Tibial nerve (tissue), 4 donors: ENCODE data around the gene DKC1. TPM values are rescaled to one million over a fixed set of nuclear protein-coding genes. Genes with fewer than 3 reads are reported as not detected.
A peak's percentile ranks its signal among the peaks of the same experiment; 100 is the strongest.

Source experiments
- DNase-seq, 2 donors: peaks; one replicate each; pipeline ENCODE4 v3.0.0-alpha.2; 2019; ENCODE audit warnings: low spot score in 2 of 2
- H3K27ac ChIP-seq, 4 donors: fragments of 200-600 bp; sonication (generic) in 3 of 4; one replicate each; pipeline ENCODE4 v1.5.1; 2017 to 2019; ENCODE audit warnings: mild to moderate bottlenecking in 1 of 4
- H3K27me3 ChIP-seq, 2 donors: fragments of 200-600 bp; sonication (generic) in 1 of 2; one replicate each; pipeline versions ENCODE4 v1.5.1 to v1.6.0; 2017 to 2019
- H3K36me3 ChIP-seq, 3 donors: fragments of 200-600 bp; sonication (generic); one replicate each; pipeline ENCODE4 v1.5.1; 2018 to 2019
- H3K4me1 ChIP-seq, 4 donors: fragments of 200-600 bp; sonication (generic) in 3 of 4; one replicate each; pipeline ENCODE4 v1.5.1; 2017 to 2019
- H3K4me3 ChIP-seq, 4 donors: fragments of 200-600 bp; sonication (generic) in 3 of 4; one replicate each; pipeline ENCODE4 v1.5.1; 2017 to 2019; ENCODE audit warnings: mild to moderate bottlenecking in 1 of 4, moderate library complexity in 1 of 4
- H3K9me3 ChIP-seq, 4 donors: fragments of 200-600 bp; sonication (generic) in 3 of 4; one replicate each; pipeline ENCODE4 v1.5.1; 2017 to 2019
- EP300 ChIP-seq, 2 donors: sonication (generic); formaldehyde crosslinking; IDR thresholded peaks; one replicate each; pipeline ENCODE4 v1.6.1; 2017; ENCODE audit warnings: antibody characterized with exemption in 2 of 2, mild to moderate bottlenecking in 1 of 2
- POLR2A ChIP-seq, 2 donors: fragments of 450-650 bp; IDR thresholded peaks; one replicate each; pipeline ENCODE4 v1.6.1; 2017; ENCODE audit warnings: antibody characterized with exemption in 2 of 2, mild to moderate bottlenecking in 2 of 2, moderate library complexity in 2 of 2
- WGBS, 2 donors: methylation state at CpG; one replicate each; pipeline ENCODE4 v1.1.5; 2018; 5-methylcytosine and 5-hydroxymethylcytosine counted together
- total RNA-seq, 4 donors: library from RNA; depleted of rRNA; stranded (reverse); fragments of >200 nt; gene quantifications; one replicate each; pipeline ENCODE4 v1.1.0, GENCODE V29; 2016
- TF ChIP-seq, protein P1 (sequence below), 5 experiments: fragments of 200-600 bp in 3 of 5; fragments of 450-650 bp in 2 of 5; sonication (generic) in 3 of 5; IDR thresholded peaks; one replicate each; pipeline ENCODE4 v1.5.1; 2016 to 2019; ENCODE audit warnings: antibody characterized with exemption in 5 of 5, mild to moderate bottlenecking in 3 of 5, moderate library complexity in 2 of 5

Gene DKC1
- total RNA-seq, 4 donors from 2014 or later: 24.1 to 37.8 (median 29.4) TPM

DNA sequence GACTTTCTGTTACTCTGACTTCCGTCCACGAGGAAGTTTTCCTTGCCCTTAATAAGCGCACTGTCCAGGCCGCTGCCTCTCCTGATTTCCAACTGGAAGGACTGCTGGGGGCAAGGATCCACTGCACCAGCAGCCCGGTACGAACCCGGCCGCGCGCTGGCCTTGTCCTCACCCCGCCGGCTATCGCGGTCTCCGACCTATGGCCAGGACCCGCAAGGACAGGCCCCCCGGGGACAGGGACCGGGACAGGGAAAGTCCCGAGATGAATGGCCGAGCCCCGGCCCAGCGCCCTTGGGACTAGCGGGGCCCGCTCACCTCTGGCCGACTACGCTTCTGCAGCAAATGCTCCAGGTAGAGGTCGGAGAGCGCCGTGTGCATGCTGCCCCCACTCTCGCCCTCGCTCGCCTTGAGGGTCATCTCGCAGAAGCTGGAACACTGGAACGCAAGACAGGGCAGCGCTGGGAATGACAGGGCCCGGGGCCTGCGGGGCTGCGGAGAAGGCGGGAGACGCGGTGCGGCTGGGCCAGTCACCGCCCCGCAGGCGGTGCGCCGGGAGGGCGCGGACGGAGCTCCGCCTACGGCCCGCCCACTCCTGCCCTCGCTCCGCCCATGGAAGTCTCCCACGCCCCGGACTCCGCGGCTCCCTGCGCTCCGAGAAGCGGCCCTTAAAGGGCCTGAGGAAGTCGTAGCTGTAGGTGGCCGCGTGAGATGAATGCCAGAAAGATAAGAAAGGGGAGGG lies 42.5 kb downstream of the DKC1 start, which contains the start of gene MPP1:
MPP1 (minus strand) TSS at position 529 of the 739 bp plus-strand sequence; CDS start at position 417, 112 bp downstream.
- Histone ChIP-seq H3K36me3 (no peaks in the 10 kb centered on the region), H3K9me3 (no peaks in the 10 kb centered on the region), H3K4me1 (peaks cover 0 to 12% (median 1%) of the 10 kb centered on the region in 4 donors), H3K27me3 (no peaks in the 10 kb centered on the region), H3K4me3 (peak within 1 kb of the TSS; percentile 29 to 67 (median 50)), H3K27ac (peak within 1 kb of the TSS in 3 of 4 donors; percentile 72 to 76 (median 75))
- WGBS, 2 donors: 20 to 41% methylated on average over 1 to 57 of the region's 65 CpGs
- DNase-seq: peak; percentile 23 to 43
- TF ChIP-seq POLR2A (IDR thresholded peaks at IDR 0.05) (peak in 1 of 2 donors; percentile 39), EP300 (IDR thresholded peaks at IDR 0.05) (peak in 1 of 2 donors; percentile 19)
- TF ChIP-seq, protein P1, sequence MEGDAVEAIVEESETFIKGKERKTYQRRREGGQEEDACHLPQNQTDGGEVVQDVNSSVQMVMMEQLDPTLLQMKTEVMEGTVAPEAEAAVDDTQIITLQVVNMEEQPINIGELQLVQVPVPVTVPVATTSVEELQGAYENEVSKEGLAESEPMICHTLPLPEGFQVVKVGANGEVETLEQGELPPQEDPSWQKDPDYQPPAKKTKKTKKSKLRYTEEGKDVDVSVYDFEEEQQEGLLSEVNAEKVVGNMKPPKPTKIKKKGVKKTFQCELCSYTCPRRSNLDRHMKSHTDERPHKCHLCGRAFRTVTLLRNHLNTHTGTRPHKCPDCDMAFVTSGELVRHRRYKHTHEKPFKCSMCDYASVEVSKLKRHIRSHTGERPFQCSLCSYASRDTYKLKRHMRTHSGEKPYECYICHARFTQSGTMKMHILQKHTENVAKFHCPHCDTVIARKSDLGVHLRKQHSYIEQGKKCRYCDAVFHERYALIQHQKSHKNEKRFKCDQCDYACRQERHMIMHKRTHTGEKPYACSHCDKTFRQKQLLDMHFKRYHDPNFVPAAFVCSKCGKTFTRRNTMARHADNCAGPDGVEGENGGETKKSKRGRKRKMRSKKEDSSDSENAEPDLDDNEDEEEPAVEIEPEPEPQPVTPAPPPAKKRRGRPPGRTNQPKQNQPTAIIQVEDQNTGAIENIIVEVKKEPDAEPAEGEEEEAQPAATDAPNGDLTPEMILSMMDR (IDR thresholded peaks at IDR 0.05): no peak

DNA sequence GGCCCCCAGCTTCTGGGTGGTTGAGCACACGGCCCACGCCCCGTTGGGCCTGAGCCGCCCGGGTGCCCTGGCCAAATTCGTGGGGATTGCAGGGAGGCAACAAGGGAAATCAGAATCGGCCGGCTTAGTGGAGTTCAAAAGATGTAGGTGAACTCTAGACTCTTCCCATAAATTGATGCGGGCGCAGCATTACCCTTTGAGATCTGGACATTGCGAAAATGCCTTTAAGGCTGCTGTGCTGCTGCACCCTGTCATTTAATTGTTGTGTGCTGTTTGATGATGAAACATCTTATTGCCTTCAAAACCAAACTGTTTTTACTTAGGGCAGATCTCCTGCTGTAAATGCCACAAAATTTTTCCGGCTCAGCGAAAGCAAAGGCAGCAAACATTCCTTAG lies 43.0 kb downstream of the DKC1 start:
- H3K4me3 ChIP-seq: peak overlapping the region; percentile 29 to 67 (median 50)
- H3K9me3 ChIP-seq: no peaks in the 10 kb centered on the region
- H3K27me3 ChIP-seq: no peaks in the 10 kb centered on the region
- H3K27ac ChIP-seq: peak overlapping the region in 3 of 4 donors; percentile 72 to 76 (median 75)
- H3K4me1 ChIP-seq: peaks cover 0 to 7% (median 0%) of the 10 kb centered on the region in 4 donors
- H3K36me3 ChIP-seq: no peaks in the 10 kb centered on the region
- 10 to 51% methylated on average over 9 to 13 of the region's 13 CpGs for WGBS, 2 donors
- DNase-seq: no peak
- peak in 1 of 2 donors; percentile 7 for TF ChIP-seq POLR2A (IDR thresholded peaks at IDR 0.05)
- TF ChIP-seq EP300 (IDR thresholded peaks at IDR 0.05): no peak

DNA sequence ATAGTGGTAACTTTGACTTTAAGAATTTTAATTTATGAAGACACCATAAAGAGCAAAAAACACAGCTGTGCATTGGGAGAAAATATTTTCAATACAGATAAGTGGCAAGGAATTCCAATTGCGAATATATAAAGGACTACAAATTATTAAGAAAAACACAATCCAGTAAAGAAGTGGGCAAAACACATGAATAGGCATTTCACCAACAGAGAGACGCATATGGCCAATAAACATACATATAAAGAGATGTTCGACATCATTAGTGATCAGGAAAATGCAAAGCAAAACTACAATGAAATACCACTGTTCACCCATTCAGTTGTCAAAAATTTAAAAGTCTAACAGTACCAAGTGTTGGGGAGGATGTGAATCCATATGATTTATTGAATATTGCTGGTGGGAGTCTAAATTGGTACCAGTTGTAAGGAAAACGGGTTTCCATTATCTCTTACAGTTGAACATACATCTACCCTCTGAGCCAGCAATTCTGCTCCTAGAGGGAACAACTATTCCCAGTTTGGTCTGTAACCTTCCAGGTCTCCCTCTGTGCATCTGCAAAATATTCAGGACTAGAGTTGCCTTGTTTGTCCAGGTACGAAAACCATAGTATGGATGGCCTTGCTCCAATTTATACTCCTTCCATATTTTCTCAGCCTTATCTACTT lies 44.3 kb downstream of the DKC1 start:
- Histone ChIP-seq H3K27ac (no peak overlapping the region), H3K9me3 (no peaks in the 10 kb centered on the region), H3K27me3 (no peaks in the 10 kb centered on the region), H3K4me3 (no peak overlapping the region), H3K36me3 (no peaks in the 10 kb centered on the region), H3K4me1 (peaks cover 0 to 6% (median 0%) of the 10 kb centered on the region in 4 donors)
- 90 to 95% methylated on average over 5 of the region's 5 CpGs for WGBS, 2 donors
- DNase-seq: no peak
- TF ChIP-seq POLR2A (IDR thresholded peaks at IDR 0.05) (no peak), EP300 (IDR thresholded peaks at IDR 0.05) (no peak)
- TF ChIP-seq, protein P1 (IDR thresholded peaks at IDR 0.05): no peak

DNA sequence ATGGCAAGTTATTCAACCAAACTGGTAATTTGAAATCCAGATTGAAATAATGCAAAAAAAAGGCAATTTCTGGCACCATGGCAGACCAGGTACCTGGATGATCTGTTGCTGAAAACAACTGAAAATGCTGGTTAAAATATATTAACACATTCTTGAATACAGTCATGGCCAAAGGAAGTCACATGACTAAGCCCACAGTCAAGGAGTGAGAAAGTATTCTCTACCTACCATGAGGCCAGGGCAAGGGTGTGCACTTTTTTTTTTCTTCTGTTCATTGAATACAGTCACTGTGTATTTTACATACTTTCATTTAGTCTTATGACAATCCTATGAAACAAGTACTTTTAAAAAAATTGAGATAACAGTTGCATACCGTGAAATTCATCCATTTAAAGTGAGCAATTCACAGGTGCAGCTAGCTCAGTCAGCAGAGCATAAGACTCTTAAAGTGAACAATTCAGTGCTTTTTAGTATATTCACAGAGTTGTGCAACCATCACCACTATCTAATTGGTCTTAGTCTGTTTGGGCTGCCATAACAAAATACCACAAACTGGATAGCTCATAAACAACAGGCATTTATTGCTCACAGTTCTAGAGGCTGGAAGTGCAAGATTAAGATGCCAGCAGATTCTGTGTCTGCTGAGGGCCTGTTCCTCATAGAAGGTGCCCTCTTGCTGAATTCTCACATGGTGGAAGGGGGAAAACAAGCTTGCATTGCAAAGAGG lies 47.4 kb downstream of the DKC1 start:
- TF ChIP-seq EP300 (IDR thresholded peaks at IDR 0.05) (no peak), POLR2A (IDR thresholded peaks at IDR 0.05) (no peak)
- TF ChIP-seq, protein P1 (IDR thresholded peaks at IDR 0.05): no peak
- 66 to 100% methylated on average over 1 of the region's 1 CpG for WGBS, 2 donors
- no peak for DNase-seq
- peaks cover 0 to 6% (median 0%) of the 10 kb centered on the region in 4 donors for H3K4me1 ChIP-seq
- H3K9me3 ChIP-seq: no peaks in the 10 kb centered on the region
- no peak overlapping the region for H3K4me3 ChIP-seq
- H3K27me3 ChIP-seq: no peaks in the 10 kb centered on the region
- H3K36me3 ChIP-seq: no peaks in the 10 kb centered on the region
- no peak overlapping the region for H3K27ac ChIP-seq

DNA sequence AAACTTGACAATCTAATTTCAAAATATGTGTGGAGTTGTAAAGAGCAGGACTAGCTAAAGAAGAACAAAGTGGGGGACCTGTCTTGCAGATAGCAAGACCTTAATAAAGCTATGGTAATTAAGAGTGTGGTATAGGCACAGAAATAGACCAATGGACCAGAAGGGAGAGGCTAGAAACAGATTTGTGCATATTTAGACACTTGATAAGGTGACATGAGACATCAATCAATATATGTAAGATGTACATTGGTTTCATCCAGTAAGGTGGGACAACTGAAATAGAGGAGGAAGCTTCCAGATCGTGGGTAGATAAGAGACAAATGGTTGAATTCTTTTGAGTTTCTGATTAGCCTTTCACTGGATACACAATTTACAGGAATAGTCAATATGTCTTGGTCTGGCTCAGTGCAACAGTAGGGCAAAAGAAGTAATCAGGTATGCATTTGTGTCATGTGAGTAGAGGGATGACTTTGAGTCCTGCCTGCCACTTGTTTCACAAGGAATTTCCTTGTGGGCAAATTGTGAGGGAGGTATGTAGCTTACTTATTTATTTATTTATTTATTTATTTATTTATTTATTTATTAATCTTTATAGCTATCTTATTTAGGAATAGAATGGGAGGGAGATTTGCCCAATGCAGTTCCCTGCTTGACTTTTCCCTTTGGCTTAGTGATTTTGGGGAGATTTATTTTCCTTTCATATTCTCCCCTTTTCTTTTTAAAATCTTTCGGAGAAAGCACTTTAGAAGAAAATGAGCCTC lies 49.9 kb downstream of the DKC1 start:
- Histone ChIP-seq H3K27me3 (no peaks in the 10 kb centered on the region), H3K9me3 (no peaks in the 10 kb centered on the region)

More for the DNA sequence above, 49.9 kb downstream of the DKC1 start:
- no peaks in the 10 kb centered on the region for H3K4me1 ChIP-seq
- no peak overlapping the region for H3K27ac ChIP-seq
- 75 to 92% methylated on average over 2 of the region's 2 CpGs for WGBS, 2 donors
- no peak for TF ChIP-seq EP300 (IDR thresholded peaks at IDR 0.05)
- TF ChIP-seq POLR2A (IDR thresholded peaks at IDR 0.05): no peak
- TF ChIP-seq, protein P1 (IDR thresholded peaks at IDR 0.05): no peak
- no peak for DNase-seq
- H3K4me3 ChIP-seq: no peak overlapping the region
- no peaks in the 10 kb centered on the region for H3K36me3 ChIP-seq
